H1 (cell line): ENCODE data around the gene FGFBP3. TPM values are rescaled to one million over a fixed set of nuclear protein-coding genes. Genes with fewer than 3 reads are reported as not detected.

Experiments used
- CTCF ChIA-PET: fragments of 300-600 bp; sonication (Branson Sonifier 250); formaldehyde crosslinking; loops from one replicate; lab custom pipeline; 2021; ENCODE audit not compliant: partially characterized antibody; lab: Charles Lee
- POLR2A ChIA-PET: fragments of 300-600 bp; sonication (Branson Sonifier 250); formaldehyde crosslinking; loops from one replicate; lab custom pipeline; 2021; ENCODE audit warnings: inconsistent platforms; ENCODE audit not compliant: partially characterized antibody; lab: Charles Lee
- DNase-seq, 2 experiments: peaks; one replicate each; pipeline versions ENCODE4 v3.0.0 to v3.0.0-alpha.2; 2010 to 2022; ENCODE audit warnings: low spot score in 2 of 2, low read depth in 1 of 2, mixed read lengths in 1 of 2
- FAIRE-seq: peaks from 2 replicates; lab custom pipeline; 2011; peaks lifted over from hg19 to GRCh38; lab: Jason Lieb, UNC
- H2AFZ ChIP-seq: 2 replicates; pipeline ENCODE4 v1.8.1; 2012; ENCODE audit warnings: low read length, inconsistent platforms
- H2AK5ac ChIP-seq: 2 replicates; pipeline ENCODE4 v1.6.1; 2013; ENCODE audit warnings: low read depth, low read length
- H2BK120ac ChIP-seq: replicated peaks from 2 replicates; pipeline ENCODE3; 2013; ENCODE audit warnings: low read depth, low read length, inconsistent platforms
- H2BK12ac ChIP-seq: 2 replicates; pipeline ENCODE4 v1.6.1; 2013; ENCODE audit warnings: low read depth, low read length
- H2BK15ac ChIP-seq: 2 replicates; pipeline ENCODE4 v1.6.1; 2013; ENCODE audit warnings: low read length
- H2BK20ac ChIP-seq: 2 replicates; pipeline ENCODE4 v1.6.1; 2013; ENCODE audit warnings: low read length
- H2BK5ac ChIP-seq: 2 replicates; pipeline ENCODE4 v1.6.1; 2013; ENCODE audit warnings: low read depth, low read length
- H3K14ac ChIP-seq: 2 replicates; pipeline ENCODE4 v1.6.1; 2013; ENCODE audit warnings: inconsistent platforms; ENCODE audit not compliant: insufficient read length
- H3K18ac ChIP-seq: 2 replicates; pipeline ENCODE4 v1.6.1; 2013; ENCODE audit warnings: low read length; ENCODE audit errors: extremely low read depth
- H3K23ac ChIP-seq: 2 replicates; pipeline ENCODE4 v1.6.1; 2013; ENCODE audit warnings: inconsistent platforms; ENCODE audit not compliant: insufficient read length
- H3K23me2 ChIP-seq: 2 replicates; pipeline ENCODE4 v1.6.1; 2013; ENCODE audit warnings: low read depth, low read length
- H3K27ac ChIP-seq: 2 replicates; pipeline ENCODE4 v1.6.1; 2011; ENCODE audit warnings: low read depth, low read length, inconsistent platforms
- H3K27me3 ChIP-seq, 4 experiments: replicated peaks in 1 of 4; 1 replicate in 1 of 4; 2 replicates in 3 of 4; pipeline versions ENCODE4 v1.6.1 to v1.8.1; 2011 to 2013; ENCODE audit warnings: low read length in 3 of 4, mild to moderate bottlenecking in 3 of 4, inconsistent platforms in 2 of 4, mixed read lengths in 2 of 4, moderate library complexity in 1 of 4; ENCODE audit not compliant: control insufficient read depth in 3 of 4, insufficient read depth in 3 of 4; ENCODE audit errors: extremely low read depth in 1 of 4
- H3K36me3 ChIP-seq, 4 experiments: 2 replicates each; pipeline versions ENCODE4 v1.6.1 to v1.8.1; 2011 to 2013; ENCODE audit warnings: mild to moderate bottlenecking in 4 of 4, low read length in 3 of 4, moderate library complexity in 2 of 4, control low read depth in 1 of 4, inconsistent platforms in 1 of 4; ENCODE audit not compliant: insufficient read depth in 4 of 4, control insufficient read depth in 2 of 4
- H3K4ac ChIP-seq: replicated peaks from 2 replicates; pipeline ENCODE3; 2013; ENCODE audit warnings: low read length, low read depth, mixed read lengths, inconsistent platforms; ENCODE audit not compliant: insufficient read length
- H3K4me1 ChIP-seq, 4 experiments: replicated peaks in 1 of 4; 1 replicate in 1 of 4; 2 replicates in 3 of 4; pipeline versions ENCODE4 v1.6.1 to v1.8.1; 2011 to 2013; ENCODE audit warnings: low read length in 3 of 4, inconsistent platforms in 2 of 4, mixed read lengths in 1 of 4; ENCODE audit not compliant: insufficient read depth in 4 of 4, control insufficient read depth in 3 of 4
- H3K4me2 ChIP-seq, 2 experiments: 2 replicates each; pipeline versions ENCODE4 v1.6.1 to v1.8.1; 2011 to 2013; ENCODE audit warnings: low read depth in 2 of 2, low read length in 2 of 2, control low read depth in 1 of 2, inconsistent platforms in 1 of 2, mild to moderate bottlenecking in 1 of 2; ENCODE audit not compliant: insufficient read depth in 1 of 2
- H3K4me3 ChIP-seq, 4 experiments: fragments of 200-600, 300-600 bp in 1 of 4; sonication (generic), shearing (Covaris generic), sonication (Bioruptor Twin) in 1 of 4; 2 replicates each; pipeline versions ENCODE4 v1.5.1 to v1.8.1; 2011 to 2016; ENCODE audit warnings: low read length in 4 of 4, low read depth in 3 of 4, control low read depth in 2 of 4, inconsistent platforms in 2 of 4, mild to moderate bottlenecking in 2 of 4, mixed read lengths in 1 of 4, moderate library complexity in 1 of 4; ENCODE audit not compliant: insufficient read depth in 2 of 4; ENCODE audit errors: extremely low read depth in 1 of 4
- H3K56ac ChIP-seq: replicated peaks from 2 replicates; pipeline ENCODE3; 2013; ENCODE audit warnings: low read depth, mild to moderate bottlenecking, mixed read lengths, low read length, inconsistent platforms; ENCODE audit not compliant: insufficient read length
- H3K79me1 ChIP-seq: 2 replicates; pipeline ENCODE4 v1.6.1; 2013; ENCODE audit warnings: low read depth, low read length, control low read depth
- H3K79me2 ChIP-seq, 2 experiments: 2 replicates each; pipeline versions ENCODE4 v1.6.1 to v1.8.1; 2012 to 2013; ENCODE audit warnings: low read length in 2 of 2, mild to moderate bottlenecking in 2 of 2, inconsistent platforms in 1 of 2; ENCODE audit not compliant: insufficient read depth in 2 of 2, control insufficient read depth in 1 of 2
- H3K9ac ChIP-seq, 4 experiments: replicated peaks in 1 of 4; 1 replicate in 1 of 4; 2 replicates in 3 of 4; pipeline versions ENCODE4 v1.6.1 to v1.8.1; 2011 to 2013; ENCODE audit warnings: low read depth in 3 of 4, low read length in 3 of 4, control low read depth in 2 of 4, mild to moderate bottlenecking in 2 of 4, moderate library complexity in 2 of 4, inconsistent platforms in 1 of 4; ENCODE audit errors: extremely low read depth in 1 of 4
- H3K9me3 ChIP-seq, 2 experiments: 2 replicates each; pipeline versions ENCODE4 v1.6.1 to v1.8.1; 2012 to 2013; ENCODE audit warnings: mild to moderate bottlenecking in 2 of 2, moderate library complexity in 2 of 2, control low read depth in 1 of 2, inconsistent platforms in 1 of 2, low read depth in 1 of 2, low read length in 1 of 2, mixed read lengths in 1 of 2; ENCODE audit not compliant: insufficient read depth in 2 of 2
- H4K20me1 ChIP-seq, 2 experiments: replicated peaks in 1 of 2; 2 replicates each; pipeline versions ENCODE3 to v1.8.1; 2011 to 2013; ENCODE audit warnings: inconsistent platforms in 2 of 2, low read length in 2 of 2, mild to moderate bottlenecking in 1 of 2; ENCODE audit not compliant: insufficient read depth in 2 of 2, control insufficient read depth in 1 of 2
- H4K5ac ChIP-seq: 2 replicates; pipeline ENCODE4 v1.6.1; 2013; ENCODE audit warnings: low read length, low read depth, mixed read lengths, inconsistent platforms; ENCODE audit not compliant: insufficient read length
- H4K8ac ChIP-seq: 2 replicates; pipeline ENCODE4 v1.8.0; 2013; ENCODE audit warnings: mild to moderate bottlenecking, moderate library complexity, low read length, inconsistent platforms; ENCODE audit not compliant: insufficient read depth; ENCODE audit errors: extremely low read depth
- H4K91ac ChIP-seq: replicated peaks from 2 replicates; pipeline ENCODE3; 2013; ENCODE audit warnings: low read length, mixed read lengths, inconsistent platforms; ENCODE audit not compliant: insufficient read length
- ATF2 ChIP-seq: IDR thresholded peaks from 2 replicates; pipeline ENCODE4 v1.6.1; 2012; ENCODE audit warnings: low read length, inconsistent platforms
- CEBPB ChIP-seq: IDR thresholded peaks from 2 replicates; pipeline ENCODE4 v1.6.1; 2012; ENCODE audit warnings: low read depth, low read length
- CTBP2 ChIP-seq: IDR thresholded peaks from 2 replicates; pipeline ENCODE4 v1.7.0; 2011; ENCODE audit warnings: borderline replicate concordance, mild to moderate bottlenecking, moderate library complexity, mixed read lengths, low read length; ENCODE audit not compliant: insufficient read depth, insufficient read length
- GABPA ChIP-seq: IDR thresholded peaks from 2 replicates; pipeline ENCODE4 v1.6.1; 2011; ENCODE audit warnings: mild to moderate bottlenecking, low read length, moderate library complexity, borderline replicate concordance; ENCODE audit not compliant: insufficient read depth
- JUND ChIP-seq: IDR thresholded peaks from 2 replicates; pipeline ENCODE4 v1.6.1; 2011; ENCODE audit warnings: mild to moderate bottlenecking, improper control_type of control experiment, low read length
- MAFK ChIP-seq: IDR thresholded peaks from 2 replicates; pipeline ENCODE4 v1.6.1; 2012; ENCODE audit warnings: low read depth, mild to moderate bottlenecking, improper control_type of control experiment, low read length
- MAX ChIP-seq: IDR thresholded peaks from 2 replicates; pipeline ENCODE4 v1.6.1; 2012; ENCODE audit warnings: inconsistent platforms
- SIRT6 ChIP-seq: IDR thresholded peaks from one replicate; pipeline ENCODE4 v1.7.1; 2012; ENCODE audit warnings: low read length, inconsistent platforms
- TAF7 ChIP-seq: optimal IDR thresholded peaks from 2 replicates; pipeline ENCODE3; 2011; ENCODE audit warnings: low read depth, mild to moderate bottlenecking, inconsistent platforms, low read length, moderate library complexity, borderline replicate concordance
- TBP ChIP-seq: IDR thresholded peaks from 2 replicates; pipeline ENCODE4 v1.6.1; 2011; ENCODE audit warnings: low read depth, low read length, improper control_type of control experiment
- WGBS, 2 experiments: shearing (Covaris generic) in 1 of 2; methylation state at CpG; one replicate each; pipeline versions ENCODE4 v1.1.6 to v1.1.7; 2013 to 2015; ENCODE audit warnings: low lambda C conversion rate in 2 of 2, mixed read lengths in 2 of 2, inconsistent platforms in 1 of 2, low coverage in 1 of 2, missing lambda C conversion rate in 1 of 2; ENCODE audit not compliant: insufficient replicate concordance in 2 of 2, insufficient coverage in 1 of 2, insufficient read length in 1 of 2; ENCODE audit errors: extremely low coverage in 1 of 2, missing lambda C conversion rate in 1 of 2; 5-methylcytosine and 5-hydroxymethylcytosine counted together
- polyA plus RNA-seq, 7 experiments: library from polyadenylated mRNA; depleted of rRNA in 3 of 7; stranded (reverse) in 5 of 7; unstranded in 2 of 7; fragments of >200 nt in 5 of 7; fragments of 200-250 nt in 2 of 7; gene quantifications; 1 replicate in 5 of 7; 2 replicates in 1 of 7; 4 replicates in 1 of 7; pipeline versions ENCODE4 v1.2.1 to v1.2.3, GENCODE V29; 2011 to 2013; ENCODE audit warnings: missing spikeins in 2 of 7, mixed read lengths in 2 of 7
- total RNA-seq: library from RNA; stranded (reverse); fragmentation: NEBNext Ultra II Directional; extraction: Animal tissue kit (Norgen Biotek cat#: 25700); gene quantifications from 2 replicates; pipeline ENCODE4 v1.2.1, GENCODE V29; 2021

The FGFBP3 gene
- total and polyA plus RNA-seq, 2 of the 8 experiments (the other 6 are each of a cell fraction or from before 2014, with no cell fraction given) = 54.6 to 115 TPM

GRCh38 chr10:91931526-91932190 lies 22.4 kb upstream of the FGFBP3 start:
- Histone ChIP-seq H3K4me2 (no peak overlapping the region), H3K56ac (no peak overlapping the region), H2BK15ac (no peak overlapping the region), H3K4ac (no peak overlapping the region), H3K4me1 (no peaks in the 10 kb centered on the region), H3K27me3 (no peaks in the 10 kb centered on the region)
- TF ChIP-seq GABPA (no peak), TAF7 (no peak), CTBP2 (no peak), TBP (no peak), ATF2 (no peak), MAX (no peak), MAFK (no peak), JUND (no peak), CEBPB (no peak), SIRT6 (no peak)
- TF ChIP-seq, all 59 proteins: peak for 0
- H2BK20ac ChIP-seq = no peak overlapping the region
- peaks cover 9 to 94% of the 10 kb centered on the region in 2 experiments; a peak in 3 of 4 replicates for H3K79me2 ChIP-seq
- no peak overlapping the region for H2AK5ac ChIP-seq
- ChIA-PET POLR2A (interaction anchor here (1.1 to 1.9 kb wide), 2 partner anchors 8 to 9 kb away, joined by 4 to 6 read pairs; partner anchors contain the start of gene BTAF1), CTCF (interaction anchor here (0.6 to 2.6 kb wide), 6 partner anchors 10 to 542 kb away, joined by 3 to 11 read pairs (median 3); no protein-coding TSS in a partner anchor)
- no peak overlapping the region for H4K5ac ChIP-seq
- H3K9ac ChIP-seq = no peak overlapping the region
- no peak overlapping the region for H3K14ac ChIP-seq
- H4K20me1 ChIP-seq = peaks cover 13 to 17% of the 10 kb centered on the region in 2 experiments
- H2AFZ ChIP-seq = no peak overlapping the region
- no peak overlapping the region for H2BK120ac ChIP-seq
- no peak overlapping the region for H2BK5ac ChIP-seq
- no peak overlapping the region for H2BK12ac ChIP-seq
- no peak overlapping the region for H3K18ac ChIP-seq
- no peak overlapping the region for H4K8ac ChIP-seq
- WGBS, 2 experiments = 87% methylated on average over 3 of the region's 3 CpGs; no CpG with 5 or more reads in 1 of the 2 experiments
- FAIRE-seq = no peak
- H3K36me3 ChIP-seq = peaks cover 0 to 30% (median 12%) of the 10 kb centered on the region in 4 experiments; a peak in 5 of 8 replicates
- no peak overlapping the region for H3K27ac ChIP-seq
- H3K79me1 ChIP-seq = peaks cover 8% of the 10 kb centered on the region
- H3K9me3 ChIP-seq = no peaks in the 10 kb centered on the region
- H3K4me3 ChIP-seq = no peak overlapping the region
- DNase-seq = no peak
- H3K23me2 ChIP-seq = no peaks in the 10 kb centered on the region
- no peak overlapping the region for H3K23ac ChIP-seq
- no peak overlapping the region for H4K91ac ChIP-seq
